Measurements from ENCODE around the gene ARL3.

- no peak for TF ChIP-seq CTCF (conservative IDR thresholded peaks at IDR 0.05; ENCODE audit: low read depth in 2 of 2)
- TF ChIP-seq POLR2AphosphoS5 (IDR thresholded peaks at IDR 0.05; ENCODE audit: low read depth), result no peak
- no peak for TF ChIP-seq EZH2 (IDR thresholded peaks at IDR 0.05; ENCODE audit: low read depth, unreplicated experiment)
- TF ChIP-seq, protein P1, sequence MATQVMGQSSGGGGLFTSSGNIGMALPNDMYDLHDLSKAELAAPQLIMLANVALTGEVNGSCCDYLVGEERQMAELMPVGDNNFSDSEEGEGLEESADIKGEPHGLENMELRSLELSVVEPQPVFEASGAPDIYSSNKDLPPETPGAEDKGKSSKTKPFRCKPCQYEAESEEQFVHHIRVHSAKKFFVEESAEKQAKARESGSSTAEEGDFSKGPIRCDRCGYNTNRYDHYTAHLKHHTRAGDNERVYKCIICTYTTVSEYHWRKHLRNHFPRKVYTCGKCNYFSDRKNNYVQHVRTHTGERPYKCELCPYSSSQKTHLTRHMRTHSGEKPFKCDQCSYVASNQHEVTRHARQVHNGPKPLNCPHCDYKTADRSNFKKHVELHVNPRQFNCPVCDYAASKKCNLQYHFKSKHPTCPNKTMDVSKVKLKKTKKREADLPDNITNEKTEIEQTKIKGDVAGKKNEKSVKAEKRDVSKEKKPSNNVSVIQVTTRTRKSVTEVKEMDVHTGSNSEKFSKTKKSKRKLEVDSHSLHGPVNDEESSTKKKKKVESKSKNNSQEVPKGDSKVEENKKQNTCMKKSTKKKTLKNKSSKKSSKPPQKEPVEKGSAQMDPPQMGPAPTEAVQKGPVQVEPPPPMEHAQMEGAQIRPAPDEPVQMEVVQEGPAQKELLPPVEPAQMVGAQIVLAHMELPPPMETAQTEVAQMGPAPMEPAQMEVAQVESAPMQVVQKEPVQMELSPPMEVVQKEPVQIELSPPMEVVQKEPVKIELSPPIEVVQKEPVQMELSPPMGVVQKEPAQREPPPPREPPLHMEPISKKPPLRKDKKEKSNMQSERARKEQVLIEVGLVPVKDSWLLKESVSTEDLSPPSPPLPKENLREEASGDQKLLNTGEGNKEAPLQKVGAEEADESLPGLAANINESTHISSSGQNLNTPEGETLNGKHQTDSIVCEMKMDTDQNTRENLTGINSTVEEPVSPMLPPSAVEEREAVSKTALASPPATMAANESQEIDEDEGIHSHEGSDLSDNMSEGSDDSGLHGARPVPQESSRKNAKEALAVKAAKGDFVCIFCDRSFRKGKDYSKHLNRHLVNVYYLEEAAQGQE (IDR thresholded peaks at IDR 0.05; ENCODE audit: unreplicated experiment), result no peak
- no peak for TF ChIP-seq JUNB (IDR thresholded peaks at IDR 0.05; ENCODE audit: unreplicated experiment)
- no peak for TF ChIP-seq STAT1 (IDR thresholded peaks at IDR 0.05; ENCODE audit: unreplicated experiment)
- no peak for TF ChIP-seq NANOG (IDR thresholded peaks at IDR 0.05; ENCODE audit: borderline replicate concordance)
- TF ChIP-seq EZH2phosphoT487 (IDR thresholded peaks at IDR 0.05; ENCODE audit: unreplicated experiment), result no peak
- no peak for TF ChIP-seq ZNF331 (CRISPR knock-in tag; IDR thresholded peaks at IDR 0.05; ENCODE audit: low read depth)
- TF ChIP-seq ETS1 (IDR thresholded peaks at IDR 0.05), result no peak
- no peak for TF ChIP-seq CREB1 (CRISPR knock-in tag; IDR thresholded peaks at IDR 0.05; ENCODE audit: low read depth)
- TF ChIP-seq, protein P2, sequence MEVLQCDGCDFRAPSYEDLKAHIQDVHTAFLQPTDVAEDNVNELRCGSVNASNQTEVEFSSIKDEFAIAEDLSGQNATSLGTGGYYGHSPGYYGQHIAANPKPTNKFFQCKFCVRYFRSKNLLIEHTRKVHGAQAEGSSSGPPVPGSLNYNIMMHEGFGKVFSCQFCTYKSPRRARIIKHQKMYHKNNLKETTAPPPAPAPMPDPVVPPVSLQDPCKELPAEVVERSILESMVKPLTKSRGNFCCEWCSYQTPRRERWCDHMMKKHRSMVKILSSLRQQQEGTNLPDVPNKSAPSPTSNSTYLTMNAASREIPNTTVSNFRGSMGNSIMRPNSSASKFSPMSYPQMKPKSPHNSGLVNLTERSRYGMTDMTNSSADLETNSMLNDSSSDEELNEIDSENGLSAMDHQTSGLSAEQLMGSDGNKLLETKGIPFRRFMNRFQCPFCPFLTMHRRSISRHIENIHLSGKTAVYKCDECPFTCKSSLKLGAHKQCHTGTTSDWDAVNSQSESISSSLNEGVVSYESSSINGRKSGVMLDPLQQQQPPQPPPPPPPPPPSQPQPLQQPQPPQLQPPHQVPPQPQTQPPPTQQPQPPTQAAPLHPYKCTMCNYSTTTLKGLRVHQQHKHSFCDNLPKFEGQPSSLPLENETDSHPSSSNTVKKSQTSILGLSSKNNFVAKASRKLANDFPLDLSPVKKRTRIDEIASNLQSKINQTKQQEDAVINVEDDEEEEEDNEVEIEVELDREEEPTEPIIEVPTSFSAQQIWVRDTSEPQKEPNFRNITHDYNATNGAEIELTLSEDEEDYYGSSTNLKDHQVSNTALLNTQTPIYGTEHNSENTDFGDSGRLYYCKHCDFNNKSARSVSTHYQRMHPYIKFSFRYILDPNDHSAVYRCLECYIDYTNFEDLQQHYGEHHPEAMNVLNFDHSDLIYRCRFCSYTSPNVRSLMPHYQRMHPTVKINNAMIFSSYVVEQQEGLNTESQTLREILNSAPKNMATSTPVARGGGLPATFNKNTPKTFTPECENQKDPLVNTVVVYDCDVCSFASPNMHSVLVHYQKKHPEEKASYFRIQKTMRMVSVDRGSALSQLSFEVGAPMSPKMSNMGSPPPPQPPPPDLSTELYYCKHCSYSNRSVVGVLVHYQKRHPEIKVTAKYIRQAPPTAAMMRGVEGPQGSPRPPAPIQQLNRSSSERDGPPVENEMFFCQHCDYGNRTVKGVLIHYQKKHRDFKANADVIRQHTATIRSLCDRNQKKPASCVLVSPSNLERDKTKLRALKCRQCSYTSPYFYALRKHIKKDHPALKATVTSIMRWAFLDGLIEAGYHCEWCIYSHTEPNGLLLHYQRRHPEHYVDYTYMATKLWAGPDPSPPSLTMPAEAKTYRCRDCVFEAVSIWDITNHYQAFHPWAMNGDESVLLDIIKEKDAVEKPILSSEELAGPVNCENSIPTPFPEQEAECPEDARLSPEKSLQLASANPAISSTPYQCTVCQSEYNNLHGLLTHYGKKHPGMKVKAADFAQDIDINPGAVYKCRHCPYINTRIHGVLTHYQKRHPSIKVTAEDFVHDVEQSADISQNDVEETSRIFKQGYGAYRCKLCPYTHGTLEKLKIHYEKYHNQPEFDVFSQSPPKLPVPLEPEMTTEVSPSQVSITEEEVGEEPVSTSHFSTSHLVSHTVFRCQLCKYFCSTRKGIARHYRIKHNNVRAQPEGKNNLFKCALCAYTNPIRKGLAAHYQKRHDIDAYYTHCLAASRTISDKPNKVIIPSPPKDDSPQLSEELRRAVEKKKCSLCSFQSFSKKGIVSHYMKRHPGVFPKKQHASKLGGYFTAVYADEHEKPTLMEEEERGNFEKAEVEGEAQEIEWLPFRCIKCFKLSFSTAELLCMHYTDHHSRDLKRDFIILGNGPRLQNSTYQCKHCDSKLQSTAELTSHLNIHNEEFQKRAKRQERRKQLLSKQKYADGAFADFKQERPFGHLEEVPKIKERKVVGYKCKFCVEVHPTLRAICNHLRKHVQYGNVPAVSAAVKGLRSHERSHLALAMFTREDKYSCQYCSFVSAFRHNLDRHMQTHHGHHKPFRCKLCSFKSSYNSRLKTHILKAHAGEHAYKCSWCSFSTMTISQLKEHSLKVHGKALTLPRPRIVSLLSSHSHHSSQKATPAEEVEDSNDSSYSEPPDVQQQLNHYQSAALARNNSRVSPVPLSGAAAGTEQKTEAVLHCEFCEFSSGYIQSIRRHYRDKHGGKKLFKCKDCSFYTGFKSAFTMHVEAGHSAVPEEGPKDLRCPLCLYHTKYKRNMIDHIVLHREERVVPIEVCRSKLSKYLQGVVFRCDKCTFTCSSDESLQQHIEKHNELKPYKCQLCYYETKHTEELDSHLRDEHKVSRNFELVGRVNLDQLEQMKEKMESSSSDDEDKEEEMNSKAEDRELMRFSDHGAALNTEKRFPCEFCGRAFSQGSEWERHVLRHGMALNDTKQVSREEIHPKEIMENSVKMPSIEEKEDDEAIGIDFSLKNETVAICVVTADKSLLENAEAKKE (CRISPR knock-in tag; IDR thresholded peaks at IDR 0.05), result no peak
These were observed 32.5 kb downstream of the ARL3 start for GRCh38 chr10:102681696-102682095.
